Measurements from ENCODE around the gene TRIM24. TPM values are rescaled to one million over a fixed set of nuclear protein-coding genes. Genes with fewer than 3 reads are reported as not detected.

Gene TRIM24
- polyA plus RNA-seq, 1 donor (not counting 4 experiments of a cell fraction or from before 2014, with no cell fraction given) = 7.9 TPM

DNA sequence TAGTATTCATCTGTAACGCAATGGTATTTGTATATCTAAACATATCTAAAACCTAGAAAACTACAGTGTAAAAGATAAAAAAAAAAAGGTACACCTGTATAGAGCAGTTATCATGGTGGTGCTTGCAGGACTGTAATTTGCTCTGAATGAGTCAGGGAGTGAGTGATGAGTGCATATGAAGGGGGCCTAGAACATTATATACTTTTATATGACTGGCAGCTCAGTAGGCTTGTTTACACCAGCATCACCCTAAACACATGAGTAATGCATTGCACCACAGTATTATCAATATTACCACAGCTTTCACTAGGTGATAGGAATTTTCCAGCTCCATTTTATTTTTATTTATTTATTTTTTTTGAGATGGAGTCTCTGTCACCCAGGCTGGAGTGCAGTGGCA, 40.8 kb downstream of the TRIM24 start:
- no peak overlapping the region for H3K4me2 ChIP-seq (ENCODE audit: control insufficient read depth, extremely low read depth, insufficient read depth, low read depth, low read length)
- H3K4me3 ChIP-seq (ENCODE audit: control insufficient read depth in 2 of 3, extremely low read depth in 1 of 3, insufficient read depth in 2 of 3, low read depth in 1 of 3, low read length in 3 of 3) = no peak overlapping the region
- H3K27me3 ChIP-seq (ENCODE audit: control insufficient read depth, extremely low read depth, insufficient read depth, low read length) = no peaks in the 10 kb centered on the region
- no peaks in the 10 kb centered on the region for H3K9me1 ChIP-seq (ENCODE audit: control insufficient read depth, extremely low read depth, insufficient read depth, low read length)
- FAIRE-seq (no peak), DNase-seq (ENCODE audit: low read depth, low spot score) (no peak)
- no peaks in the 10 kb centered on the region for H4K20me1 ChIP-seq (ENCODE audit: control insufficient read depth, extremely low read depth, insufficient read depth, low read length)
- dilution Hi-C loops (cut with MboI; ENCODE audit: extremely low pct_ligation_motif_present, low sequenced_read_pairs) = no loop called here
- no peaks in the 10 kb centered on the region for H3K36me3 ChIP-seq (ENCODE audit: control insufficient read depth in 2 of 2, extremely low read depth in 1 of 2, insufficient read depth in 2 of 2, low read length in 2 of 2)
- no peaks in the 10 kb centered on the region for H3K9me3 ChIP-seq (ENCODE audit: control insufficient read depth, low read depth, low read length)
- H2AFZ ChIP-seq (ENCODE audit: control insufficient read depth, low read length) = no peak overlapping the region
- TF ChIP-seq EZH2 (IDR thresholded peaks at IDR 0.05; ENCODE audit: low read length) = no peak
- TF ChIP-seq, protein P1, sequence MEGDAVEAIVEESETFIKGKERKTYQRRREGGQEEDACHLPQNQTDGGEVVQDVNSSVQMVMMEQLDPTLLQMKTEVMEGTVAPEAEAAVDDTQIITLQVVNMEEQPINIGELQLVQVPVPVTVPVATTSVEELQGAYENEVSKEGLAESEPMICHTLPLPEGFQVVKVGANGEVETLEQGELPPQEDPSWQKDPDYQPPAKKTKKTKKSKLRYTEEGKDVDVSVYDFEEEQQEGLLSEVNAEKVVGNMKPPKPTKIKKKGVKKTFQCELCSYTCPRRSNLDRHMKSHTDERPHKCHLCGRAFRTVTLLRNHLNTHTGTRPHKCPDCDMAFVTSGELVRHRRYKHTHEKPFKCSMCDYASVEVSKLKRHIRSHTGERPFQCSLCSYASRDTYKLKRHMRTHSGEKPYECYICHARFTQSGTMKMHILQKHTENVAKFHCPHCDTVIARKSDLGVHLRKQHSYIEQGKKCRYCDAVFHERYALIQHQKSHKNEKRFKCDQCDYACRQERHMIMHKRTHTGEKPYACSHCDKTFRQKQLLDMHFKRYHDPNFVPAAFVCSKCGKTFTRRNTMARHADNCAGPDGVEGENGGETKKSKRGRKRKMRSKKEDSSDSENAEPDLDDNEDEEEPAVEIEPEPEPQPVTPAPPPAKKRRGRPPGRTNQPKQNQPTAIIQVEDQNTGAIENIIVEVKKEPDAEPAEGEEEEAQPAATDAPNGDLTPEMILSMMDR (optimal IDR thresholded peaks at IDR 0.05 in 1 of 3, IDR thresholded peaks at IDR 0.05 in 1 of 3, conservative IDR thresholded peaks at IDR 0.05 in 1 of 3; ENCODE audit: extremely low read depth in 1 of 3, insufficient read depth in 2 of 3, low read length in 3 of 3) = no peak
- H3K9ac ChIP-seq (ENCODE audit: control insufficient read depth, extremely low read depth, insufficient read depth, low read length) = no peak overlapping the region
- peaks cover 9% of the 10 kb centered on the region for H3K79me2 ChIP-seq (ENCODE audit: control insufficient read depth, insufficient read depth, low read length)
- no peaks in the 10 kb centered on the region for H3K4me1 ChIP-seq (ENCODE audit: control insufficient read depth, extremely low read depth, insufficient read depth, low read length)
- no peak overlapping the region for H3K27ac ChIP-seq (ENCODE audit: control insufficient read depth, insufficient read depth, low read length)

DNA sequence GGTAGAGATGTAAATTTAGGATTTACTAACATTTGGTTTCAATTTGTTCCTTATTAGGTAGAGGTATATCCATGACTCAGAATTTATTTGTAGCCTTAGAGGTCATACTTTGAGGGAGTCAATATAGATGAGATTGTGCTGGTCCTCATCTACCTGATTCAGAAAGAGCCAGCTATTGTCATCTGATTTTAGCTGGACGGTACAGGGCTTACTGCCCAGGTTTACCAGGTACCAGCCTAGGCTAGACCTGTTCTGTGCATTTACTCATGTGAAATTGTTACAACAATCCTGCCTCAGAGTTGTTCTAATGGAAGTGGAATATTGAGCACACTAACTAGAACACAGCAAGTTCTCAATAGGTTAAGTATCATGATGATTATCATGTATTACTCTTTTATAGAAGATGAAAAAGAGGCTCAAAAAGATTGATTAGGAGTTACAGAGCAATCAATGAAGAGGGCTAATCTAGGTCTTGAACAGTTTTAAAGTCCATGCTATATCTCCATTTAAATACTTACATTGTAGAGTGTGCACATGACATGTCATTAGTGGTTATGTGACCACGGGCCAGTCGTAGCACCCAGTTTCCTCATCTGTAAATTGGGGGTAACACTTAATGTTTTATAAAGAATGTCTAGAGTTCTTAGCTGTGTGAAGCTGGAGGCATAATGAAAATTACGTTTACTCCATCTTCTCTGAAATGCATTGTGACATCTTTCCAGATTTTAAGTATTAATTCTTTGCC, 42.1 kb downstream of the TRIM24 start:
- no peak overlapping the region for H2AFZ ChIP-seq (ENCODE audit: control insufficient read depth, low read length)
- no peak for DNase-seq (ENCODE audit: low read depth, low spot score)
- no peaks in the 10 kb centered on the region for H4K20me1 ChIP-seq (ENCODE audit: control insufficient read depth, extremely low read depth, insufficient read depth, low read length)
- no peak overlapping the region for H3K4me3 ChIP-seq (ENCODE audit: control insufficient read depth in 2 of 3, extremely low read depth in 1 of 3, insufficient read depth in 2 of 3, low read depth in 1 of 3, low read length in 3 of 3)
- H3K27me3 ChIP-seq (ENCODE audit: control insufficient read depth, extremely low read depth, insufficient read depth, low read length) = no peaks in the 10 kb centered on the region
- dilution Hi-C loops (cut with MboI; ENCODE audit: extremely low pct_ligation_motif_present, low sequenced_read_pairs) = no loop called here
- no peak overlapping the region for H3K27ac ChIP-seq (ENCODE audit: control insufficient read depth, insufficient read depth, low read length)
- H3K9me3 ChIP-seq (ENCODE audit: control insufficient read depth, low read depth, low read length) = no peaks in the 10 kb centered on the region
- TF ChIP-seq, protein P1 (optimal IDR thresholded peaks at IDR 0.05 in 1 of 3, IDR thresholded peaks at IDR 0.05 in 1 of 3, conservative IDR thresholded peaks at IDR 0.05 in 1 of 3; ENCODE audit: extremely low read depth in 1 of 3, insufficient read depth in 2 of 3, low read length in 3 of 3) = no peak
- no peak for TF ChIP-seq EZH2 (IDR thresholded peaks at IDR 0.05; ENCODE audit: low read length)
- H3K4me1 ChIP-seq (ENCODE audit: control insufficient read depth, extremely low read depth, insufficient read depth, low read length) = no peaks in the 10 kb centered on the region
- H3K9ac ChIP-seq (ENCODE audit: control insufficient read depth, extremely low read depth, insufficient read depth, low read length) = no peak overlapping the region
- no peak for FAIRE-seq
- H3K9me1 ChIP-seq (ENCODE audit: control insufficient read depth, extremely low read depth, insufficient read depth, low read length) = no peaks in the 10 kb centered on the region
- peaks cover 9% of the 10 kb centered on the region for H3K79me2 ChIP-seq (ENCODE audit: control insufficient read depth, insufficient read depth, low read length)
- H3K36me3 ChIP-seq (ENCODE audit: control insufficient read depth in 2 of 2, extremely low read depth in 1 of 2, insufficient read depth in 2 of 2, low read length in 2 of 2) = no peaks in the 10 kb centered on the region
- H3K4me2 ChIP-seq (ENCODE audit: control insufficient read depth, extremely low read depth, insufficient read depth, low read depth, low read length) = no peak overlapping the region
